GM12878 (cell line): Measurements from ENCODE around the gene AGFG1.

Source experiments
- BRCA1 ChIP-seq: IDR thresholded peaks from 2 replicates; pipeline ENCODE4 v1.6.1; 2011; ENCODE audit warnings: low read depth, low read length, improper control_type of control experiment
- CBX5 ChIP-seq: sonication (generic); IDR thresholded peaks from 2 replicates; pipeline ENCODE4 v1.6.1; 2016; ENCODE audit warnings: low read depth, moderate library complexity, mild to moderate bottlenecking, inconsistent platforms
- CEBPB ChIP-seq, 2 experiments: fragments of 150-350 bp in 1 of 2; IDR thresholded peaks; 2 replicates each; pipeline ENCODE4 v1.6.1; 2012 to 2014; ENCODE audit warnings: low read depth in 2 of 2, low read length in 2 of 2, borderline replicate concordance in 1 of 2, inconsistent platforms in 1 of 2
- CREM ChIP-seq: IDR thresholded peaks from 2 replicates; pipeline ENCODE4 v1.6.1; 2014; ENCODE audit warnings: antibody characterized with exemption, low read depth
- EZH2 ChIP-seq: IDR thresholded peaks from 2 replicates; pipeline ENCODE4 v1.6.1; 2012; ENCODE audit warnings: low read depth, mild to moderate bottlenecking, control low read depth, inconsistent platforms, low read length, borderline replicate concordance; ENCODE audit not compliant: control insufficient read depth
- POLR2A ChIP-seq: IDR thresholded peaks from 2 replicates; pipeline ENCODE4 v1.6.1; 2011; ENCODE audit warnings: low read depth, mild to moderate bottlenecking, low read length
- POLR2AphosphoS5 ChIP-seq: IDR thresholded peaks from 2 replicates; pipeline ENCODE4 v1.6.1; 2011; ENCODE audit warnings: mild to moderate bottlenecking, low read length, inconsistent platforms
- RFX5 ChIP-seq: IDR thresholded peaks from 2 replicates; pipeline ENCODE4 v1.6.1; 2011; ENCODE audit warnings: low read depth, low read length, improper control_type of control experiment
- SIN3A ChIP-seq: IDR thresholded peaks from 2 replicates; pipeline ENCODE4 v1.6.1; 2012; ENCODE audit warnings: low read depth, low read length, improper control_type of control experiment
- TF ChIP-seq, protein P1 (sequence below), 3 experiments: IDR thresholded peaks in 2 of 3; conservative IDR thresholded peaks in 1 of 3; 2 replicates each; pipeline ENCODE4 v1.5.1; 2011; ENCODE audit warnings: low read depth in 3 of 3, low read length in 3 of 3, mild to moderate bottlenecking in 3 of 3, control low read depth in 2 of 3, moderate library complexity in 2 of 3, inconsistent platforms in 1 of 3, mixed read lengths in 1 of 3; ENCODE audit not compliant: control insufficient read depth in 2 of 3, insufficient read depth in 1 of 3; ENCODE audit errors: extremely low read depth in 1 of 3

GRCh38 chr2:227471412-227471811 lies 544 bp upstream of the AGFG1 start:
- TF ChIP-seq CEBPB (IDR thresholded peaks at IDR 0.05; ENCODE audit: borderline replicate concordance in 1 of 2, low read depth in 2 of 2, low read length in 2 of 2) (no peak), CBX5 (no peak), CREM (no peak), SIN3A (no peak), POLR2A (no peak), RFX5 (no peak), EZH2 (no peak), BRCA1 (no peak), POLR2AphosphoS5 (no peak)
- TF ChIP-seq, protein P1, sequence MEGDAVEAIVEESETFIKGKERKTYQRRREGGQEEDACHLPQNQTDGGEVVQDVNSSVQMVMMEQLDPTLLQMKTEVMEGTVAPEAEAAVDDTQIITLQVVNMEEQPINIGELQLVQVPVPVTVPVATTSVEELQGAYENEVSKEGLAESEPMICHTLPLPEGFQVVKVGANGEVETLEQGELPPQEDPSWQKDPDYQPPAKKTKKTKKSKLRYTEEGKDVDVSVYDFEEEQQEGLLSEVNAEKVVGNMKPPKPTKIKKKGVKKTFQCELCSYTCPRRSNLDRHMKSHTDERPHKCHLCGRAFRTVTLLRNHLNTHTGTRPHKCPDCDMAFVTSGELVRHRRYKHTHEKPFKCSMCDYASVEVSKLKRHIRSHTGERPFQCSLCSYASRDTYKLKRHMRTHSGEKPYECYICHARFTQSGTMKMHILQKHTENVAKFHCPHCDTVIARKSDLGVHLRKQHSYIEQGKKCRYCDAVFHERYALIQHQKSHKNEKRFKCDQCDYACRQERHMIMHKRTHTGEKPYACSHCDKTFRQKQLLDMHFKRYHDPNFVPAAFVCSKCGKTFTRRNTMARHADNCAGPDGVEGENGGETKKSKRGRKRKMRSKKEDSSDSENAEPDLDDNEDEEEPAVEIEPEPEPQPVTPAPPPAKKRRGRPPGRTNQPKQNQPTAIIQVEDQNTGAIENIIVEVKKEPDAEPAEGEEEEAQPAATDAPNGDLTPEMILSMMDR (IDR thresholded peaks at IDR 0.05 in 2 of 3, conservative IDR thresholded peaks at IDR 0.05 in 1 of 3; ENCODE audit: control insufficient read depth in 2 of 3, extremely low read depth in 1 of 3, insufficient read depth in 1 of 3, low read depth in 3 of 3, low read length in 3 of 3) = no peak
